Activated CD4-positive, alpha-beta memory T cell treated with anti-CD3 and anti-CD28 coated beads, Interleukin-2, amount 10 ng/mL, durations not matched to agents 7 days and 5 days (primary cell): Measurements from ENCODE around the gene SOWAHC. TPM values are rescaled to one million over a fixed set of nuclear protein-coding genes. Genes with fewer than 3 reads are reported as not detected.
A peak's percentile ranks its signal among the peaks of the same experiment; 100 is the strongest.
"Not testable (repeated sequence)": the region's sequence is repeated elsewhere in the genome, so short reads cannot be mapped to it uniquely, and the experiment has no call there.

Experiments used
- CTCF ChIA-PET: fragments of 350-600 bp; sonication (Branson Sonifier 250); formaldehyde crosslinking; loops from one replicate; lab custom pipeline; 2021; ENCODE audit warnings: antibody characterized with exemption, inconsistent platforms; lab: Charles Lee
- POLR2A ChIA-PET: fragments of 350-600 bp; sonication (Branson Sonifier 250); formaldehyde crosslinking; loops from one replicate; lab custom pipeline; 2021; ENCODE audit warnings: antibody characterized with exemption; lab: Charles Lee
- DNase-seq: peaks from one replicate; pipeline ENCODE4 v3.0.0-alpha.2; 2020
- H3K27ac Mint-ChIP-seq: one replicate; pipeline ENCODE4 v1.8.0; 2021; ENCODE audit warnings: mild to moderate bottlenecking, mixed read lengths
- H3K27me3 Mint-ChIP-seq: one replicate; pipeline ENCODE4 v1.8.0; 2021; ENCODE audit warnings: mixed read lengths
- H3K36me3 Mint-ChIP-seq: one replicate; pipeline ENCODE4 v1.8.0; 2021; ENCODE audit warnings: low read depth, mixed read lengths
- H3K4me1 Mint-ChIP-seq: one replicate; pipeline ENCODE4 v1.8.0; 2021; ENCODE audit warnings: mixed read lengths
- H3K4me3 Mint-ChIP-seq: one replicate; pipeline ENCODE4 v1.8.0; 2021; ENCODE audit warnings: mild to moderate bottlenecking, mixed read lengths
- H3K9me3 Mint-ChIP-seq: one replicate; pipeline ENCODE4 v1.8.0; 2021; ENCODE audit warnings: mixed read lengths
- total RNA-seq, 2 experiments: library from RNA; stranded (reverse); gene quantifications; one replicate each; pipeline ENCODE4 v1.2.3, GENCODE V29; 2021

The SOWAHC gene
- total RNA-seq = 1 to 10 TPM in 1 of 2 experiments, under 1 TPM in 1; 0.90 to 1.1 TPM

- ChIA-PET CTCF (no interaction called here), POLR2A (interaction anchor here (0.6 to 1.0 kb wide), 2 partner anchors 19 to 24 kb away, joined by 3 read pairs; no protein-coding TSS in a partner anchor)
- H3K36me3 Mint-ChIP-seq = peaks cover 6% of the 10 kb centered on the region
- peaks cover 15% of the 10 kb centered on the region for H3K4me1 Mint-ChIP-seq
- no peaks in the 10 kb centered on the region for H3K9me3 Mint-ChIP-seq
- H3K27me3 Mint-ChIP-seq = peaks cover 69% of the 10 kb centered on the region
- H3K4me3 Mint-ChIP-seq = peak within 1 kb of the TSS; percentile 80
- peak; percentile 82 for DNase-seq
- H3K27ac Mint-ChIP-seq = peak within 1 kb of the TSS; percentile 47
These were observed at the start of gene SOWAHC, which contains the start of gene SEPTIN10 for GRCh38 chr2:109613922-109614714. TSS of gene SOWAHC (plus strand) at chr2:109614364. CDS start at chr2:109614490, 126 bp downstream. TSS of gene SEPTIN10 (minus strand) at chr2:109613966. CDS start at chr2:109613827, 139 bp downstream.

GRCh38 chr2:109575373-109575772, 38.8 kb upstream of the SOWAHC start:
- H3K36me3 Mint-ChIP-seq = no peaks in the 10 kb centered on the region
- no peak for DNase-seq
- no peak overlapping the region for H3K27ac Mint-ChIP-seq
- no peaks in the 10 kb centered on the region for H3K27me3 Mint-ChIP-seq
- ChIA-PET POLR2A (no interaction called here), CTCF (no interaction called here)
- no peaks in the 10 kb centered on the region for H3K9me3 Mint-ChIP-seq
- H3K4me1 Mint-ChIP-seq = no peaks in the 10 kb centered on the region
- no peak overlapping the region for H3K4me3 Mint-ChIP-seq

GRCh38 chr2:109577630-109578029, 36.5 kb upstream of the SOWAHC start:
- POLR2A ChIA-PET, CTCF ChIA-PET, H3K27me3 Mint-ChIP-seq, H3K4me1 Mint-ChIP-seq, DNase-seq, H3K36me3 Mint-ChIP-seq, H3K27ac Mint-ChIP-seq, H3K4me3 Mint-ChIP-seq, H3K9me3 Mint-ChIP-seq: not testable (repeated sequence)

- H3K27ac Mint-ChIP-seq = no peak overlapping the region
These were observed 31.0 kb upstream of the SOWAHC start for GRCh38 chr2:109582928-109583895.

GRCh38 chr2:109586687-109587086, 27.5 kb upstream of the SOWAHC start:
- Mint-ChIP-seq H3K9me3 (no peaks in the 10 kb centered on the region), H3K27ac (no peak overlapping the region), H3K4me1 (peaks cover 5% of the 10 kb centered on the region), H3K36me3 (no peaks in the 10 kb centered on the region), H3K27me3 (peaks cover 17% of the 10 kb centered on the region), H3K4me3 (no peak overlapping the region)
- CTCF ChIA-PET = interaction anchor here (2.7 kb wide), 1 partner anchor 41 kb away, joined by 7 read pairs; no protein-coding TSS in a partner anchor
- no peak for DNase-seq
- POLR2A ChIA-PET = no interaction called here

More at GRCh38 chr2:109582928-109583895, 31.0 kb upstream of the SOWAHC start:
- no peak for DNase-seq
- Mint-ChIP-seq H3K9me3 (no peaks in the 10 kb centered on the region), H3K4me1 (peaks cover 5% of the 10 kb centered on the region), H3K27me3 (peaks cover 18% of the 10 kb centered on the region), H3K36me3 (no peaks in the 10 kb centered on the region), H3K4me3 (no peak overlapping the region)
- POLR2A ChIA-PET = no interaction called here
- CTCF ChIA-PET = interaction anchor here (1.8 kb wide), 1 partner anchor 36 kb away, joined by 7 read pairs; no protein-coding TSS in a partner anchor

- ChIA-PET POLR2A (no interaction called here), CTCF (no interaction called here)
- Mint-ChIP-seq H3K27me3 (peaks cover 1% of the 10 kb centered on the region), H3K27ac (no peak overlapping the region), H3K36me3 (no peaks in the 10 kb centered on the region), H3K4me1 (no peaks in the 10 kb centered on the region), H3K9me3 (no peaks in the 10 kb centered on the region), H3K4me3 (no peak overlapping the region)
- DNase-seq = no peak
These were observed 23.0 kb upstream of the SOWAHC start for GRCh38 chr2:109591206-109591605.

GRCh38 chr2:109592905-109593304, 21.3 kb upstream of the SOWAHC start:
- CTCF ChIA-PET = interaction anchor here (1.5 kb wide), 1 partner anchor 47 kb away, joined by 4 read pairs; no protein-coding TSS in a partner anchor
- Mint-ChIP-seq H3K4me3 (no peak overlapping the region), H3K36me3 (no peaks in the 10 kb centered on the region), H3K27ac (no peak overlapping the region), H3K27me3 (peaks cover 1% of the 10 kb centered on the region), H3K4me1 (no peaks in the 10 kb centered on the region), H3K9me3 (no peaks in the 10 kb centered on the region)
- POLR2A ChIA-PET = no interaction called here
- DNase-seq = no peak

GRCh38 chr2:109594246-109594885, 19.8 kb upstream of the SOWAHC start:
- CTCF ChIA-PET = interaction anchor here (0.6 to 1.5 kb wide), 2 partner anchors 9 to 48 kb away, joined by 4 read pairs; no protein-coding TSS in a partner anchor
- POLR2A ChIA-PET = no interaction called here
- H3K36me3 Mint-ChIP-seq = no peaks in the 10 kb centered on the region
- no peak overlapping the region for H3K4me3 Mint-ChIP-seq
- peaks cover 1% of the 10 kb centered on the region for H3K27me3 Mint-ChIP-seq
- no peak for DNase-seq
- H3K4me1 Mint-ChIP-seq = no peaks in the 10 kb centered on the region
- no peak overlapping the region for H3K27ac Mint-ChIP-seq
- no peaks in the 10 kb centered on the region for H3K9me3 Mint-ChIP-seq

- Mint-ChIP-seq H3K36me3 (no peaks in the 10 kb centered on the region), H3K27me3 (peaks cover 6% of the 10 kb centered on the region), H3K9me3 (no peaks in the 10 kb centered on the region), H3K27ac (no peak overlapping the region), H3K4me3 (no peak overlapping the region), H3K4me1 (no peaks in the 10 kb centered on the region)
- CTCF ChIA-PET = no interaction called here
- DNase-seq = no peak
- POLR2A ChIA-PET = no interaction called here
These were observed 18.5 kb upstream of the SOWAHC start for GRCh38 chr2:109595644-109596043.

- H3K27ac Mint-ChIP-seq = no peak overlapping the region
- H3K9me3 Mint-ChIP-seq = no peaks in the 10 kb centered on the region
- H3K27me3 Mint-ChIP-seq = peaks cover 16% of the 10 kb centered on the region
These were observed 16.9 kb upstream of the SOWAHC start for GRCh38 chr2:109597283-109597682.

GRCh38 chr2:109601783-109602182, 12.4 kb upstream of the SOWAHC start:
- Mint-ChIP-seq H3K4me1 (no peaks in the 10 kb centered on the region), H3K36me3 (no peaks in the 10 kb centered on the region), H3K9me3 (no peaks in the 10 kb centered on the region), H3K4me3 (no peak overlapping the region), H3K27me3 (peaks cover 17% of the 10 kb centered on the region), H3K27ac (no peak overlapping the region)
- POLR2A ChIA-PET = no interaction called here
- CTCF ChIA-PET = no interaction called here
- no peak for DNase-seq

More at GRCh38 chr2:109597283-109597682, 16.9 kb upstream of the SOWAHC start:
- DNase-seq = no peak
- Mint-ChIP-seq H3K36me3 (no peaks in the 10 kb centered on the region), H3K4me1 (no peaks in the 10 kb centered on the region), H3K4me3 (no peak overlapping the region)
- POLR2A ChIA-PET = no interaction called here
- CTCF ChIA-PET = interaction anchor here (0.9 kb wide), 1 partner anchor 52 kb away, joined by 4 read pairs; no protein-coding TSS in a partner anchor

- POLR2A ChIA-PET = no interaction called here
- H3K4me1 Mint-ChIP-seq = no peaks in the 10 kb centered on the region
- H3K36me3 Mint-ChIP-seq = no peaks in the 10 kb centered on the region
- CTCF ChIA-PET = interaction anchor here (1.3 kb wide), 1 partner anchor 9 kb away, joined by 4 read pairs; no protein-coding TSS in a partner anchor
- no peak for DNase-seq
- no peak overlapping the region for H3K27ac Mint-ChIP-seq
- H3K9me3 Mint-ChIP-seq = no peaks in the 10 kb centered on the region
- H3K4me3 Mint-ChIP-seq = no peak overlapping the region
- peaks cover 19% of the 10 kb centered on the region for H3K27me3 Mint-ChIP-seq
These were observed 11.5 kb upstream of the SOWAHC start for GRCh38 chr2:109602617-109603188.
